HEK293 (cell line): ENCODE data around the gene CFAP97.
"Not testable (repeated sequence)": the region's sequence is repeated elsewhere in the genome, so short reads cannot be mapped to it uniquely, and the experiment has no call there.

ENCODE experiments used
- CTCF ChIA-PET: fragments of 350-600 bp; formaldehyde crosslinking; extraction: SDS; loops from one replicate; lab custom pipeline; 2021; ENCODE audit warnings: antibody characterized with exemption; lab: Yijun Ruan, JAX
- POLR2A ChIA-PET: fragments of 300-600 bp; formaldehyde crosslinking; extraction: SDS; loops from one replicate; lab custom pipeline; 2020; ENCODE audit warnings: antibody characterized with exemption, inconsistent platforms; lab: Yijun Ruan, JAX
- H3K27ac ChIP-seq: fragments of 200-500 bp; sonication (Bioruptor generic); 2 replicates; pipeline ENCODE4 v1.5.1; 2014; ENCODE audit warnings: low read depth, low read length, control low read depth, inconsistent platforms; ENCODE audit errors: extremely low read depth
- H3K36me3 ChIP-seq, 2 experiments: fragments of 200-500 bp in 1 of 2; sonication (Bioruptor generic) in 1 of 2; 1 replicate in 1 of 2; 2 replicates in 1 of 2; pipeline ENCODE4 v1.5.1; 2014 to 2017; ENCODE audit warnings: inconsistent platforms in 2 of 2, low read length in 2 of 2; ENCODE audit not compliant: control insufficient read depth in 2 of 2, insufficient read depth in 1 of 2
- H3K4me1 ChIP-seq: fragments of 200-500 bp; sonication (Bioruptor generic); 2 replicates; pipeline ENCODE4 v1.5.1; 2014; ENCODE audit warnings: mild to moderate bottlenecking, low read length, inconsistent platforms; ENCODE audit not compliant: control insufficient read depth, insufficient read depth
- H3K4me3 ChIP-seq: 2 replicates; pipeline ENCODE4 v1.5.1; 2011; ENCODE audit warnings: low read depth, mild to moderate bottlenecking, control low read depth, low read length, moderate library complexity
- H3K9me3 ChIP-seq: fragments of 200-500 bp; sonication (Bioruptor generic); 2 replicates; pipeline ENCODE4 v1.5.1; 2014; ENCODE audit warnings: low read depth, low read length, inconsistent platforms; ENCODE audit not compliant: control insufficient read depth, insufficient read depth
- FEZF1 ChIP-seq: fragments of 450-650 bp; formaldehyde crosslinking; IDR thresholded peaks from 2 replicates; pipeline ENCODE4 v1.5.1; 2016; ENCODE audit warnings: missing biosample characterization, missing genetic modification characterization
- GLI2 ChIP-seq: fragments of 450-650 bp; formaldehyde crosslinking; IDR thresholded peaks from 2 replicates; pipeline ENCODE4; 2017; ENCODE audit warnings: missing biosample characterization, missing genetic modification characterization, low read depth, borderline replicate concordance
- KLF10 ChIP-seq: fragments of 450-650 bp; IDR thresholded peaks from 2 replicates; pipeline ENCODE4 v1.5.1; 2018; ENCODE audit warnings: missing biosample characterization, mild to moderate bottlenecking, missing genetic modification characterization
- KLF17 ChIP-seq: fragments of 450-650 bp; formaldehyde crosslinking; IDR thresholded peaks from 2 replicates; pipeline ENCODE4 v1.5.1; 2016; ENCODE audit warnings: missing biosample characterization, missing genetic modification characterization
- OSR2 ChIP-seq: fragments of 450-650 bp; formaldehyde crosslinking; IDR thresholded peaks from 2 replicates; pipeline ENCODE4 v1.5.1; 2016; ENCODE audit warnings: missing biosample characterization, missing genetic modification characterization
- PRDM6 ChIP-seq: fragments of 450-650 bp; formaldehyde crosslinking; IDR thresholded peaks from 2 replicates; pipeline ENCODE4 v1.5.1; 2017; ENCODE audit warnings: missing biosample characterization, missing genetic modification characterization
- SP7 ChIP-seq: fragments of 450-650 bp; formaldehyde crosslinking; IDR thresholded peaks from 2 replicates; pipeline ENCODE4 v1.5.1; 2016; ENCODE audit warnings: missing biosample characterization, missing genetic modification characterization
- TCF7L2 ChIP-seq: IDR thresholded peaks from 2 replicates; pipeline ENCODE4 v1.6.1; 2011; ENCODE audit warnings: low read depth, mild to moderate bottlenecking, inconsistent platforms, low read length, moderate library complexity, borderline replicate concordance
- TRIM28 ChIP-seq: IDR thresholded peaks from 2 replicates; pipeline ENCODE4 v1.6.1; 2011; ENCODE audit warnings: low read length, control low read depth, borderline replicate concordance
- WT1 ChIP-seq: fragments of 450-650 bp; formaldehyde crosslinking; IDR thresholded peaks from 2 replicates; pipeline ENCODE4 v1.5.1; 2016; ENCODE audit warnings: missing biosample characterization, missing genetic modification characterization
- ZBTB49 ChIP-seq: fragments of 450-650 bp; formaldehyde crosslinking; IDR thresholded peaks from 2 replicates; pipeline ENCODE4 v1.5.1; 2016; ENCODE audit warnings: missing biosample characterization, missing genetic modification characterization, low read depth
- ZIC2 ChIP-seq: fragments of 450-650 bp; formaldehyde crosslinking; IDR thresholded peaks from 2 replicates; pipeline ENCODE4 v1.5.1; 2016; ENCODE audit warnings: missing biosample characterization, missing genetic modification characterization
- ZNF112 ChIP-seq: fragments of 450-650 bp; formaldehyde crosslinking; IDR thresholded peaks from 2 replicates; pipeline ENCODE4 v1.5.0; 2017; ENCODE audit warnings: missing biosample characterization, missing genetic modification characterization
- ZNF2 ChIP-seq: fragments of 450-650 bp; formaldehyde crosslinking; IDR thresholded peaks from 2 replicates; pipeline ENCODE4 v1.5.1; 2016; ENCODE audit warnings: missing biosample characterization, missing genetic modification characterization
- ZNF280D ChIP-seq: fragments of 450-650 bp; formaldehyde crosslinking; IDR thresholded peaks from 2 replicates; pipeline ENCODE4 v1.5.1; 2016; ENCODE audit warnings: missing biosample characterization, missing genetic modification characterization
- ZNF433 ChIP-seq: fragments of 450-650 bp; formaldehyde crosslinking; IDR thresholded peaks from 2 replicates; pipeline ENCODE4 v1.5.1; 2016; ENCODE audit warnings: missing biosample characterization, missing genetic modification characterization, low read depth
- ZNF596 ChIP-seq: fragments of 450-650 bp; IDR thresholded peaks from 2 replicates; pipeline ENCODE4 v1.5.0; 2018; ENCODE audit warnings: missing biosample characterization, mild to moderate bottlenecking, missing genetic modification characterization, moderate library complexity
- ZNF629 ChIP-seq: fragments of 450-650 bp; formaldehyde crosslinking; IDR thresholded peaks from 2 replicates; pipeline ENCODE4 v1.5.1; 2017; ENCODE audit warnings: missing biosample characterization, missing genetic modification characterization
- ZNF843 ChIP-seq: fragments of 450-650 bp; formaldehyde crosslinking; IDR thresholded peaks from 2 replicates; pipeline ENCODE4 v1.5.1; 2016; ENCODE audit warnings: missing biosample characterization, missing genetic modification characterization
- ZXDB ChIP-seq: fragments of 450-650 bp; formaldehyde crosslinking; IDR thresholded peaks from 2 replicates; pipeline ENCODE4 v1.5.1; 2016; ENCODE audit warnings: missing biosample characterization, missing genetic modification characterization

CFAP97 gene

GRCh38 chr4:185207466-185207865 is 3.7 kb upstream of the CFAP97 start:
- no peaks in the 10 kb centered on the region for H3K9me3 ChIP-seq
- TF ChIP-seq ZBTB49 (tag by site-specific recombination) (no peak), ZIC2 (tag by site-specific recombination) (no peak), ZNF280D (no peak)
- H3K27ac ChIP-seq = no peak overlapping the region
- no peaks in the 10 kb centered on the region for H3K36me3 ChIP-seq
- POLR2A ChIA-PET = no interaction called here
- H3K4me1 ChIP-seq = peaks cover 5% of the 10 kb centered on the region; the same call in 1 of the 2 replicates
- CTCF ChIA-PET = interaction anchor here (0.6 kb wide), 1 partner anchor 242 kb away, joined by 3 read pairs; no protein-coding TSS in a partner anchor
- no peak overlapping the region for H3K4me3 ChIP-seq

- no peak overlapping the region for H3K4me3 ChIP-seq
- no peaks in the 10 kb centered on the region for H3K9me3 ChIP-seq
- peaks cover 9% of the 10 kb centered on the region; the same call in 1 of the 2 replicates for H3K4me1 ChIP-seq
- no peaks in the 10 kb centered on the region for H3K36me3 ChIP-seq
- H3K27ac ChIP-seq = no peak overlapping the region
- ChIA-PET POLR2A (no interaction called here), CTCF (interaction anchor here (0.6 kb wide), 1 partner anchor 702 kb away, joined by 4 read pairs; no protein-coding TSS in a partner anchor)
- TF ChIP-seq ZNF843 (tag by site-specific recombination) (peak; percentile 80), ZNF280D (no peak), KLF17 (tag by site-specific recombination) (no peak), KLF10 (tag by site-specific recombination) (0 out of 2 replicates have a peak, but pooled peaks have one; percentile 34), ZNF112 (tag by site-specific recombination) (no peak), TCF7L2 (peak; percentile 67; the same call in 1 of the 2 replicates), GLI2 (tag by site-specific recombination) (0 out of 2 replicates have a peak, but pooled peaks have one; percentile 33), ZXDB (tag by site-specific recombination) (peak; percentile 42; the same call in 1 of the 2 replicates), ZNF629 (tag by site-specific recombination) (peak; percentile 36; the same call in 1 of the 2 replicates), TRIM28 (0 out of 2 replicates have a peak, but pooled peaks have one; percentile 33), SP7 (tag by site-specific recombination) (0 out of 2 replicates have a peak, but pooled peaks have one; percentile 21), PRDM6 (tag by site-specific recombination) (peak; percentile 83), WT1 (tag by site-specific recombination) (peak; percentile 27; the same call in 1 of the 2 replicates), FEZF1 (tag by site-specific recombination) (peak; percentile 56), OSR2 (tag by site-specific recombination) (peak; percentile 65), ZNF2 (tag by site-specific recombination) (peak; percentile 88), ZNF433 (tag by site-specific recombination) (no peak), ZNF596 (tag by site-specific recombination) (no peak)
Measured at GRCh38 chr4:185205697-185206342, 2.0 kb upstream of the CFAP97 start.

- H3K9me3 ChIP-seq, CTCF ChIA-PET, H3K4me1 ChIP-seq, H3K27ac ChIP-seq, H3K36me3 ChIP-seq, H3K4me3 ChIP-seq, POLR2A ChIA-PET: not testable (repeated sequence)
Measured at GRCh38 chr4:185205073-185205472, 1.3 kb upstream of the CFAP97 start.
